ENCODE measurements around the gene POP7. TPM values are rescaled to one million over a fixed set of nuclear protein-coding genes. Genes with fewer than 3 reads are reported as not detected.

Gene POP7
- total RNA-seq, 1 experiment from 2014 or later, result 96.9 TPM

- H3K9me3 Mint-ChIP-seq, result no peaks in the 10 kb centered on the region
- no peaks in the 10 kb centered on the region for H3K27me3 ChIP-seq (ENCODE audit: insufficient read depth, low read length)
Observed at GRCh38 chr7:100730136-100730800, 24.3 kb downstream of the POP7 start.

More at GRCh38 chr7:100730136-100730800, 24.3 kb downstream of the POP7 start:
- Histone ChIP-seq H3K79me1 (ENCODE audit: insufficient read depth, low read depth, low read length, poor library complexity, severe bottlenecking) (no peaks in the 10 kb centered on the region), H2AK5ac (ENCODE audit: insufficient read length, low read length) (no peak overlapping the region), H3K23me2 (ENCODE audit: insufficient read length, low read depth, low read length, poor library complexity, severe bottlenecking) (no peaks in the 10 kb centered on the region), H4K5ac (ENCODE audit: insufficient read length, low read depth, low read length) (no peak overlapping the region), H2BK15ac (ENCODE audit: low read depth, low read length) (no peak overlapping the region), H3K23ac (ENCODE audit: insufficient read length, low read depth, low read length) (no peak overlapping the region), H3K14ac (ENCODE audit: insufficient read depth, low read length) (no peak overlapping the region), H4K20me1 (ENCODE audit: control insufficient read depth, insufficient read depth, insufficient read length) (no peaks in the 10 kb centered on the region), H2BK20ac (ENCODE audit: low read depth, low read length, poor library complexity, severe bottlenecking) (no peak overlapping the region), H2BK120ac (ENCODE audit: low read depth, low read length, poor library complexity, severe bottlenecking) (no peak overlapping the region), H3K4me2 (ENCODE audit: insufficient read depth, insufficient read length, low read length) (no peak overlapping the region), H3K27ac (ENCODE audit: insufficient read length, low read depth, low read length) (no peak overlapping the region), H3K9me3 (ENCODE audit: control insufficient read depth, low read depth, low read length) (no peaks in the 10 kb centered on the region), H3K4ac (ENCODE audit: low read depth, low read length) (no peak overlapping the region), H2AFZ (ENCODE audit: low read length) (no peak overlapping the region), H2BK12ac (ENCODE audit: insufficient read length, low read depth, low read length) (no peak overlapping the region), H2BK5ac (ENCODE audit: insufficient read length, low read length) (no peak overlapping the region), H3K56ac (ENCODE audit: insufficient read length, low read depth, low read length) (no peak overlapping the region), H4K8ac (replicated peaks; ENCODE audit: insufficient read length, low read depth, low read length) (no peak overlapping the region), H3K4me1 (ENCODE audit: insufficient read depth, low read length) (no peaks in the 10 kb centered on the region), H3T11ph (ENCODE audit: low read length) (no peak overlapping the region), H4K91ac (ENCODE audit: insufficient read length, low read depth, low read length) (no peak overlapping the region), H3K9ac (ENCODE audit: extremely low read depth, insufficient read length, low read length) (no peak overlapping the region), H3K79me2 (ENCODE audit: insufficient read depth, low read length) (no peaks in the 10 kb centered on the region), H3K18ac (ENCODE audit: insufficient read length, low read depth, low read length) (no peak overlapping the region)
- no peak for TF ChIP-seq CTCF (conservative IDR thresholded peaks at IDR 0.05)
- peaks cover 5 to 8% of the 10 kb centered on the region in 2 experiments; a peak in 2 of 4 replicates for H3K4me1 Mint-ChIP-seq
- H3K4me3 Mint-ChIP-seq, result no peak overlapping the region
- no peak overlapping the region for H3K27ac Mint-ChIP-seq
- H3K27me3 Mint-ChIP-seq (ENCODE audit: low read depth), result peaks cover 16% of the 10 kb centered on the region
- H3K36me3 Mint-ChIP-seq (ENCODE audit: insufficient read depth in 1 of 3, low read depth in 3 of 3), result no peaks in the 10 kb centered on the region
- no peak for DNase-seq
- no CpG with 5 or more reads among the region's 3 CpGs for WGBS (ENCODE audit: extremely low coverage, insufficient read length, low lambda C conversion rate)
